Measurements from ENCODE around the gene CFAP61. TPM values are rescaled to one million over a fixed set of nuclear protein-coding genes. Genes with fewer than 3 reads are reported as not detected.

Gene CFAP61
- total RNA-seq, 1 donor from 2014 or later: 2.0 TPM

DNA sequence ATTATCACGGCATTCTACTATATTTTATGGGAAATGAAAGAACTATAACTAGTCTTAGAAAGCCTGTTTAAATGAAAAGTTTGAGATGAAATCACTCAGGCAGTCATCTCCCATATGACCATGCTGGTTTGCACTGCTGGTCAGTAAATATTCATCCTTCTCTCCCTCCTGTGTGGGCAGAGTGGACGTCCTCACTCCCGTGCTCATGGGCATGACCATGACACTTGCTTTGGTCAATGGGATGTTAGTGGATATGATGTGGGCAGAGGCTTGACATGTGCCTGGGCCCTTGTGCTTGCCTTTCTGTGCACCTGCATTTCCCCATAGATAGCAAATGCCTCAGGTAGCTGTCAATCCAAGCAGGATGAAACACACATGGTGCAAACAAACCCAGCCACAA, 222.5 kb downstream of the CFAP61 start:
- no peak for DNase-seq (ENCODE audit: low read depth)

DNA sequence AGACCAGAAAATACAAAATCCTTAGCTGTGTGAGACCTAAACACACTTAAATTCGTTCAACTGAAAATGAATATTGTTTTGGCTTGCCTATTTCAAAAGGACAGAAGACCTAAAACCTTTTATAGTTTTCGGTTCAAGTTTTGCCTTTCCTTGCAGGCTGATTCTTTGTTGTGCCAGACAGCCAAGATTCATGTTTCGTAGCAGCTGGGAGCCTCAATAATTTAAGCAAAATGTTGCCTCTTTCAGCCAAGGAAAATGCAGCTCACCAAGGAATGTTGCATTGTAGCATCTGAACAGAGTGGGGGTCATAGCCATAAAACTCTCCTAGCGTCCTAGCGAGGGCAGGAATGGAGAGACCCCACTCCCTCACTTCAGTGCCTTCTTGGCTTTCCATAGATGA, 223.3 kb downstream of the CFAP61 start:
- no peak for DNase-seq (ENCODE audit: low read depth)

DNA sequence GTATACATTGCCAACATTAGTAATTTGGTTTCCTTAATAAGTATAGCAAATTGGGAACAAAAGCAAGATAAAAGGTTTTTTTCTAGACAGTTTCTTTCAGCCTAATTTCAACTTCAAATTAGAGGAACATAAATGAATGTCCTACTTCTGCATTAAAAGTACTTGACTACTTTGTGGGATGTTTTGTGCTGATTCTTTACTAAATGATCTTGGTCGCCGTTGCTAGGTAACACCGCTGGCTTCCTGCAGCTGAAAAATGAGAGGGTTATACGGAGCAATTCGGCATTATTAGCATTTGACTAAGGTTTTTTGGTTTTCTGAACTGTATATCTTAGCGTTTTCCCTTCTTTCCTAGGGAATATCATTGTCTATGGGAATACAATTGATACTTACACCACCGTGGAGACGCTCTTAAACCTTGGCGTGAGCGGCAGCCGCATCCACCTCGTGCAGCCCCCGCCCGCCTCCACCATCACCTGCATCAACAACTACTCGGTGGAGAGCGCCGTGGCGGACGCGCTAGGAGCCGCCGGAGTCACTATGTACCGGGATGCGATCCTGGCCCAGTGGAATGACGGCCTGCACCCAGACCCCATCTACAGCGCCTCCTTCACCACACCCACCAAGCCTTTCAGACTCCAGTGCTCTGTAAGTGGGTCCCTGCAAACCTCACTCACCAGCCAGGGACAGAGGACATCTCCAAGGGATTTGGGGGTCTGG, 224.6 kb downstream of the CFAP61 start:
- DNase-seq (ENCODE audit: low read depth): no peak

DNA sequence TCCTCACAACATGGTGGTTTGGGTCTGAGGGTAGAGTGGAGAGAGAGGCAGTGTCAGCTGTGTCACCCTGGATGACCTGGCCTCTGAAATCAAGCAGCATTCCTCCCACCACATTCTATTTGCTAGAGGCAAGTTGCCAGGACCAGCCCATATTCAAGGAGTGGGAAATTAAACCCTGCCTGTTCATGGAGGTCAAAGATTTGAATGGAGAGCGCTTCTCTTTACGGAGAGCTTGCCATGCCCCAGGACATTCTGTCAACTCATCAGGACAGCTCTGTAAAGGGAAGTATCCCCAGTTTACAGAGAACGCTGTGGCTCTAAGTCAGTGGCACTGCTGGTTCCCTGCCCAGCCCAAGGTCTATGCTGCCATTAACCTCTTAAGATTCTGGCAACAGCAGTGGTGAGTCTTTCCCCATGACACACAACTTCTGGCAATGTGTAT, 225.6 kb downstream of the CFAP61 start:
- no peak for DNase-seq (ENCODE audit: low read depth)

DNA sequence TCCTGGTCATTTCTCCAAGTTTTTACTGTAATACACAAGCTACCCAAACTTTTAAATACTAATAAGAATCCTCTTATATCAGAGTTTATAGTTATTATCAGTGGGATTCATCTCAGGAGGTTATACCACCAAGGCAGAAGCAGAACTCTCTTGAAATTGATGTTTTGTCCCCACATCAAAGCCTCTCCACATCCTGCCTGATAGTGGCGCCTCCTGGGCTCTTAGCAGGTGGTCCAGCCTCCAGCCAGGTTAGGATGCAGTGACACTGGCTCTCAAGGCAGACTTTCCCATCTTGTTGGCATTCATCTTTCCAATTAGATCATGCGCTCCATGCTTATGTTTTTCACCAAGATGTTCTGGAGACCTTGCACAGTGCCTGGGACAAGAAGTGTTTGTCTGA, 233.7 kb downstream of the CFAP61 start:
- DNase-seq (ENCODE audit: low read depth): no peak

DNA sequence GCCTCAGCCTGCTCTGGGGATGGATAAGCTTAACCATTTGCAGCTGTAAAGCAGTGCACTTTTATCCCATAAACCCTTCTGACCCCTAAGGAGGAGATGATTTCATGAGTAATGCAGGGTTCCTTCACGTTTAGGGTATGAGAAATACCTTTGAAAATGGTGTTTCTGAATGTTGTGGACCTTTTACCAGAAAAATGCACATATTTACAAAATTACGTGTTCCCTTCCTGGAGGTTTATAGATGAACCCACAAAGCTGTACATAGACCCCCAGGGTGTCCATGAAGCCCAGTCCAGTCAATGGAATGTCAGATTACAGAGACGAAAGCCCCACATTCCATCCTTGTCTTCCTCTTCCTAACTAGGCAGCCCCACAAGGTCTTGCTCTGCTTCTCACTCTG, 237.0 kb downstream of the CFAP61 start:
- DNase-seq (ENCODE audit: low read depth): no peak

DNA sequence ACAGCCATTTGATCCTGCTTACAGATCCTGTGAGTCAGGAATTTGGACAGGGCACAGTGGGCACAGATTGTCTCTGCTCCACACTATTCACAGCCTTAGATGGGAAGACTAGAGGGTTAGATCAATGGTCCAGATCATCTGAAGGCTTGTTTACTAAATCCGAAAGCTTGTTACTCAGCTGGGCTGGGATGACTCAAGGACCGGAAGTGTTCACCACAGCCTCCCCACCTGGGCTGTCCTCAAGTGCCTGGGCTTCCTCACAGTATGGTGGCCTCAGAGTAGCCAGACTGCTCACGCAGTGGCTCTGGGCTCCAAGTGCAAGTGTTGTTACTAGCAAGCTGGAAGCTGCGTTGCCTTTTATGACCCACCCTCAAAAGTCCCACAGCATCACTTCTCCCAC, 240.1 kb downstream of the CFAP61 start:
- no peak for DNase-seq (ENCODE audit: low read depth)

DNA sequence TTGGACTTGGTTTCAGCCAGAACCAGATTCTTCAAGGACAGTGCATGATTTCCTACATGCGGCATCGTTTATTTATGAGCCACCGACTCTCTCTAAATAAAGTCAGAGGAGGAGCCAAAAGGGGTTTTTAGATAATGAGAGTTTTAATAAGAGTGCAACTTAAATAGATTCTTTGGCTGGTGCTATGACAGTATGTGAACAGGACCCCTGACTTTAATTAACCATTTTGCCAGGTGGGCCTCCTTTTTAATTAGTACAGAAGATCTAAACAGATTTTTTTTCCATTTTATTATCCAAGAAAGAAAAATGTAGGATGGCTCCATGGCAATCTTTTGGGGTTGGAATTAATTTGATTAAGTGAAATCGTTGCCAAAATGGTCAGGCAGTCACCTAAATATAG, 240.8 kb downstream of the CFAP61 start:
- no peak for DNase-seq (ENCODE audit: low read depth)

DNA sequence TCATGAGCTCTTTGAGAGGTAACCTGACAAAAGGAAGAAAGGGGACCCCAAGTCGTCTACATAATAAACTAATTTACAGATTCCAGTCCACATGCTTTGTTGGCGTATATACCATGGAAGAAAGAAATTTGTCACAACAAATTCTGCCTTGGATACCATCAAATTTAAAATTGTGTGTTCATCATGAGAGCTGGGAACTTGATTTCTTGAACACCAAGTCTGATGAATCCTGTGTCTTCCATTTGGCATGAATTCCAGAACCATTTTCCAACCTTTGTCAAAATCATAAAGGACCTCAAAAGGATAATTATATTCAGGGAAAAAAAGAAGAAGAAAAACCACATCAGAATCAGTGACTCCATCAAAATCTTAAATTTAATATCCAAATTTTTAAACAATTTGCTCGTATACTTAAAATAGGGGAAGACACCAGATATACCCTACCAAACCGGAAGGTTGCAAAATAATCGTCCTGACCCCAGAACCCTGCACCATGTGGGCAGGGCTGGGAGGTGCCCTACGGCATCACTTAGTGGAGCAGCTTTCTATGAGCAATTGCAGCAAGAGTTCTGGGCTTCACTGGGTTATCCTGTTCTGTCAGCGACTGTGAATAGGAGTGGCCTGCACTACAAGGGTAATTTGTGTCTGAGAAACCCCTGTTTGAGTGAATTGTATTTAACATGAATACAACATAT, 241.5 kb downstream of the CFAP61 start:
- no peak for DNase-seq (ENCODE audit: low read depth)

DNA sequence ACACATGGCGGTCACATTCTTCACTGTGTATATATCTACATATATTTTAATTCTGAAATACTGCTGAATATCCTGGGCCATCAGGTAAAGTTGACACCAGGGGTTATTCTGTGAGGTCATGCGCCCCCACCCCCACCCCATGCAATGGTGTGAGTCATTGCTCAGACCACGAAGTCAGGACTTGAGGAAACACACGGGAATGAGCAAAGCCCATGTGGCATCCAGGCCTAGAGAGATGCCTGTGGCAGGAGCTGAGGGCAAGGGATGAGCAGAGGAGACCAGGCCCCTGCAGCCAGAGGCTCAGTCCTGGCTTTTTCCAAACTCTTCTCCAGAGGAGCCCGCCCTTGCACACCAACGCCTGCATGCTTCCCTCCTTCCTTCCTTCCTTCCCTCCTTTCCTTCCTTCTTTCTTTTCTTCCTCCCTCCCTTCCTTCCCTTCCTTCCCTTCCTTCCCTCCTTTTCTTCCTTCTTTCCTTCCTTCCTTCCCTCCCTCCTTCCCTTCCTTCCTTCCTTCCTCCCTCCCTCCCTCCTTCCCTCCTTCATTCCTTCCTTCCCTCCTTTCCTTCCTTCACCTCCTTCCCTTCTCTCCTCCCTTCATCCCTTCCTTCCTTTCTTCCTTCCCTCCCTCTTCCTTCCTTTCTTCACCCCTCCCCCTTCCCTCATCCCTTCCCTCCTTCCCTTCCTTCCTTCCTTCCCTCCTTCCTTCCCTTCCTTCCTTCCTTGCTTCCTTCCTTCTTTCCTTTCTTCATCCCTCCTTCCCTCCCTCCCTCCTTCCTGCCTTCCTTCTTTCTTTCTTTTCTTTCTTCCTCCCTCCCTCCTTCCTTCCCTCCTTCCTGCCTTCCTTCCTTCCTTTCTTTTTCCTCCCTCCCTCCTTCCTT, 243.5 kb downstream of the CFAP61 start:
- no peak for DNase-seq (ENCODE audit: low read depth)

DNA sequence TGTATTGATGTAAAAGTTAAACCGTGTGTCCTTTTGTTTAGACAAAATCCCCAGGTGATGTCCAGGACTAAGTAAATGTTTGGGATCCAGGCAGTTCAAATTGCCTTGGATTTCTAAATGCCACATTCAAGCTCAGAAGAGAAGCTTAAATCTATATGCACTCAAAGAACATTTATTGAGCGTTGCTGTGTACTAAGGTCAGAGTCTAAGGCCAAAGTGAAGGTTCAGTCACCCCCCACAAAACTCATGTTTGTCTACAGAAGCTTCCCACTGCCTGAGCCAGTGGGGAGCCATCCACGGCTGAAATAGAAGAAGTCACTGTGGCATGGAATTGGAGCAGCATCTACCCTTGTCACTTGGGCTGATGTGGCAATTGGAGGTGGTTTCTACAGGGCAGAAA, 244.8 kb downstream of the CFAP61 start:
- DNase-seq (ENCODE audit: low read depth): no peak

DNA sequence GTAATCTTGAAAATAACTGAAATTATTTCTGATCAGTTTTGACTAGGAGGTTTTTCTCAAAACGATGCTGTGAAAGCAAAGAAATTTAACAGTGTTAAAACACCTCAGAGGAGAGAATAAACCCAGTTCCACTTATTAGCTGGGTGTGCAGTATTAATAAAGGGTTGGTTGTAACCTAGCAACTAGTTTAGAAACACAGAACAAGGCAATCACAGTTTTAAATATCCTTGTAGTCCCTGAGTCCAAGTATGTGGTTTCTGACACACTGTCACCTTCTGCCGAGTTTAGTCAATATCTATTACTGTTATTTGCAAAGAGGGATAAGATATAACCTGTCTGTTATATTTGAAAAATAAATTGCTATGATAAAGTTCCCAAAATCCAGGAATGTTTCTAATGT, 245.4 kb downstream of the CFAP61 start:
- DNase-seq (ENCODE audit: low read depth): no peak

DNA sequence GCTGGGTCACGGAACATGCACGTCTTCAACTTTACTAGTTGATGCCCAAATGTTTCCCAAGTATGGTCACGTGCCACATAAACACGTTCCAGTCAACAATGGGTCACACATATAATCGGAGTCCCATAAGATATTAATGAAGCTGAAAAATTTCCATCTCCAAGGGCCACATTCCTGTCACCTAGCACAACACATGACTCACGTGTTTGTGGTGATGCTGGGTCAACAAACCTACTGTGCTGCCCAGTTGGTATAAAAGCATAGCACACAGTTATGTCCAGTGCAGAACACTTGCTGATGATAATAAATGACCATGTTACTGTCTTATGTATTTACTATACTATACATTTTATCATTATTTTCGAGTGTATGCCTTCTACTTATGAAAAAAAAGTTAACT, 247.6 kb downstream of the CFAP61 start:
- DNase-seq (ENCODE audit: low read depth): no peak

DNA sequence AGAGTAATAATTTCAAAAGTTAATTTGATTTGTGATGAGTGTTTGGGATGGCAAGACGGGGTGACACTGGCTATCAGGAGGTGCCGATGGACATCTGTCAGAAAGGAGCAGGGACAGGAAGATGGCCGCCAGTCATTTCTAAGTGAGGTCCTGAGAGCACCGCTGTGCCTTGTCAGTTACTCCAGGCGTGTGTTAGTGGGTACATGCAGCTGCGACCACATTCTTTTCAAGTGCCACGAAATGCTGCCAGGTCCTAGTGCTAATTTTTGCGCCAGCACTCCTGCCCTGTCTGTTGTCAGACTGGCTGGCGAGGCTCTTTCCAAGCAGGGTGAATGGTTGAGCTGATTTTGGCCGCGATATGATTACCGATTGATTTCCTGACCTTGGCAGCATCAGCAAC, 251.0 kb downstream of the CFAP61 start:
- no peak for DNase-seq (ENCODE audit: low read depth)

DNA sequence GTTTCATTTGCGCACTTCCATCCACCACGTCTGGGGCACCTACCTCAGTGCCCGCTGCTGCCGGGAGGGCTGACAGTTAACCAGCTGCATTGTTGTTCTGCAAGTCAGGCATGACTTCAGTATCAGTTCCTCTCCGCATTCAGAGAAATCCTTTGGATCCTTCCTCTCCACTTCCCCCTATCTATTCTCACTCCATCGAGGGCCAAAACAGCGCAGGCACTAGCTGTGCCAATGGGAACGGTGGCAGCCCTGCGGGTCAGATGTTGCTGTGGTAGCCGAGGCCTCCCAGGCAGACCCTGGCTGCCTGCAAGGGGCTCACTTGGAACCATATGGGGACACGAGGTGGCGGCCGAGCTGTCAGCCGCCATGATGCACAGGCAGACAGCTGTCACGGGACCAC, 251.4 kb downstream of the CFAP61 start:
- no peak for DNase-seq (ENCODE audit: low read depth)

DNA sequence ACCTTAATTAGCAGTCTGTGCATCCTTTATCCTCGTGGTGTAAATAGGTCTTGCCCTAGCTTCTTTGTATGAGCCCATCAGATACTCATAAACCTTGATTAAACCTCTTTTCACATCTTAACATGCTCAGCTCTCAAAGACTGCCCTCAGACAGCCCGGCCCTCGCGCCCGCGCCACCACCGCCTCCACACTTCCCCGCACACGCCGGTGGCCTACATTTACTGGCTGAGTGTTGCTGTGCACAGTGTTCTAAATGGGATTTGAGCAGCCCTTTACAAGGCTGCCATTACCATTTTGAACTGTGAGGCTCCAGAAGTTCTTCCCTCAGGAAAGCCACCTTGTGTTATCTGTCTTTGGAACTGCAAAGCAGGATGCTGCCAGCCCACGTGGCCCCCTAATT, 252.6 kb downstream of the CFAP61 start:
- DNase-seq (ENCODE audit: low read depth): no peak

DNA sequence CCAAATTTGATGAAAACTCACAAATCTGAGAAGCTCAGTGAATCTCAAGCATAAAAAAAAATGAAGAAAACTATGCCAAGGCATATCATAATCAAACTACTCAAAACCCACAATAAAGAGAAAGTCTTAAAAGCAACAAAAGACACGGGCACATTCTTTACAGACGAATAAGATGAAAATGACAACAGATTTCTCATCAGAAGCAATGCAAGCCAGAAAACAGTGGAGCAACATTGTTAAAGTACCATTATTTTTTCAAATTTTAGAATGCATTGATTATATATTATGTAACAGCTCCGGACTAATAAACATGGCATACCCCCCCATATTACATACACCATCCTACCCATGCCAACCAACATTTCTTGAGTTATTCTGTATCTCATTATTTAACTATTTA, 260.2 kb downstream of the CFAP61 start:
- DNase-seq (ENCODE audit: low read depth): no peak

DNA sequence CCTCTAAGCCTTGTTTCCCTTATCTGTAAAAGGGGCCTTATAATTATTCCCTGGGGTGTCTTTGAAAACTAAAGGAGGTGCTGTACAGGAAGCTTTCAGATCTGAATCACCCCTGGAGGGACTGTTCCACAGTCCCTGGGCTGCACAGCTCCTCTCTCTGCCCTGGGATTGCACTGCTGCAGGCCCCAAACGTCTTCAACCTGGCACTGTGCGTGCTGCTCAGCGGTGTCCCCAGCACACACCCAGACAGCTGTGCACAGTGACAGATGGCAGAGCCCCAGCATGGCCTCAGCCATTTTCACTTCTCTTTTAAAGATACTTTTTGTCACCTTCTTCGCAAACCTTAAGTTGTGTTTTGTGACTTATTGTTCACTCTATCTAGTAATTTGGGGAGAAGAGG, 264.9 kb downstream of the CFAP61 start:
- no peak for DNase-seq (ENCODE audit: low read depth)

DNA sequence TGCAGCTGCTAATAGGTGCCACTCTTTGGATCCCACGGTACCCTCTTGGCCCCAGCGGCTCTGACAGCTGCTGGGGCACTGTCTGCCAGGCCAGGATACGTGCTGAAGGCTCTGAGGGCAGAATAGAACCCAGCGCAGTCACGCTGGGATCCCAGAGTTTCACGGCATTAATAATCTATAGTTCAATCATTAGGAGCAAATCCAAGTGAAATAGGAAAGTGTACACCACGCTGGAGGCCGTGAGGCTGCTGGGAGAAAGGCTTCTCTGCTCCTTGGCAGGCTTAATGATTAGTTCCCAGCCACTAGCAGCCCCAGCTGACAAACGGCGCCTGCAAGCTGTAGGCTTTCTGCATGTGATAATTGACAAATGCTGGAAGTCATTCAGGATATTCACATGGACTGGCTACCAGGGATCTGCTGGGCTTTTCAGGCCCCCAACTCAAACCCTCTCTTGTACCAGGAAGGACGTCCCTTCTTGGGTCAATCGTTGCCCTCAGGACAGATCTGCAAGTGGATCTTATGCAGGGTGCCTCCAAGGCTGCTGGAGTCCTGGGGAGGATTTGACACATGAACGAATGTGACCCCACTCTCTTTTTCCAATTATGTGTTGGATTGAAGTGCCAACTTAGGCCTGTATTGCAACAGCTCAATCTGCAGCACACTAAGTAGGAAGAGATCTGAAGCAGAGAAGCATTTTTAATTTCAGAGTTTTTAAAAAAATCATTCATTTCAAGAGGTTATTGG, 265.5 kb downstream of the CFAP61 start:
- no peak for DNase-seq (ENCODE audit: low read depth)

DNA sequence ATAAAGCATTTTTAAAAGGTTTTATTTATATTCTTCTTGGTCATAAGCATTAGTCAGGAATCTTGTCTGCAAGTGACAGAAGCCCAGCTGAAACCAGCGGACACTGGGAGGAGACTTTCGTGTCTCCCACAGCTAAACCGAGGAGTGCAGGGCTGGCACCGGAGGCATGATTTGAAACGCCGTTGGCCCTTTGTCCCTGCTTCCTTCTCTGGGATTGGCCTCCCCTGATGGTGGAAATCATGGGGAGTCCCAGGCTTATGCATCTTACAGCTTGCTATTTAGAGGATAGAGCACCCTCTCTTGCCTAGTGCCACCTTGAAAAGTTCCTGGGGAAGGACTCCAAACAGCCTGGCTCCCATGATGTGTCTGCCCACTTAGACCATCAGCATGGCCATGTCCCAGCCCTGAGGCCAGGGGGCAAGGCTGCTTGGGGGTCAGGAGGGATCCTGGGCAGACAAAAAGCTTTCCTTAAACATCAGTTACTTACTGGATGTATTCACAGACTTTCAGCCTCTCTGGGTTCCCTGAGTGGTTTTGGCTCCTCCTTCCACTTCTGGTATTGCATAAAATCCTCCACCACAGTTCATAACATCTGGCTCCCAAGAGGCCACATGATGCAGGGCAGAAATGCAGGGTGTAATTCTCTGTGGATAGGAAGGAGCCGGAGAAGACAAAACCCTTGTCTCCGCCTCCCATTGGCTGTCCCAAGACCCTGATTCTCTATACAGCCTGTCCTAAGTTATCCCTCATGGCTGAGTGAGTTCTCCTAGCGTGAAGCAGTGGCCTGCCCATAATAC, 266.2 kb downstream of the CFAP61 start:
- DNase-seq (ENCODE audit: low read depth): no peak

DNA sequence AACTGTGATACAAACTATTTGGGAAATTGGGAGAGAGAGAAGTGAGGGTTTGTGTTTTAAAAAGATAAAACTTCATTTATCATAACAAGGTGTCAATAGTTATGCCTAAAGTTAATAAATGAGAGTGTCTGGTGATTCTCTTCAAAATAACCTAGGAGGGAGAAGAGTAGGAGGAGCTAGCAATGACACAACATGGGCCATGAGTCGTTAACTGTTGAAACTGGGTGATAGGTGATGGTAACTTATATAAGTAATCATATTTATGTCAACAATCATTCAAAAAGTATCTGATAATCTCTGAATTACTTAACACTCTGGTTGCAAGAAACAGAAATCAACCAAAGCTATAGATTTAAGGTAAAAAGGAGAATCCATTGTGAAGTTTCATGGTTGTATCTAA, 268.8 kb downstream of the CFAP61 start:
- no peak for DNase-seq (ENCODE audit: low read depth)

Measured in renal cortical epithelial cell (primary cell).